Liver (tissue), 9 donors: Measurements from ENCODE around the gene GRIP2. TPM values are rescaled to one million over a fixed set of nuclear protein-coding genes. Genes with fewer than 3 reads are reported as not detected.

Source experiments
- DNase-seq: peaks from one replicate; pipeline ENCODE4 v3.0.0-alpha.2; 2017; ENCODE audit warnings: low spot score
- H3K27ac ChIP-seq, 2 donors: one replicate each; pipeline ENCODE4 v1.7.0; 2013; ENCODE audit warnings: inconsistent platforms in 2 of 2, low read length in 2 of 2, control low read depth in 1 of 2, low read depth in 1 of 2, mild to moderate bottlenecking in 1 of 2
- H3K27me3 ChIP-seq, 4 donors: one replicate each; pipeline versions ENCODE4 v1.6.1 to v1.7.0; 2013; ENCODE audit warnings: low read length in 3 of 4, inconsistent platforms in 1 of 4, mild to moderate bottlenecking in 1 of 4, moderate library complexity in 1 of 4; ENCODE audit not compliant: control insufficient read depth in 4 of 4, insufficient read depth in 4 of 4
- H3K36me3 ChIP-seq, 4 donors: one replicate each; pipeline versions ENCODE4 v1.6.1 to v1.7.0; 2013; ENCODE audit warnings: low read length in 3 of 4, mild to moderate bottlenecking in 3 of 4, low read depth in 1 of 4, moderate library complexity in 1 of 4; ENCODE audit not compliant: control insufficient read depth in 4 of 4, insufficient read depth in 3 of 4
- H3K4me1 ChIP-seq, 4 donors: one replicate each; pipeline versions ENCODE4 v1.6.1 to v1.7.0; 2013; ENCODE audit warnings: low read length in 3 of 4, mild to moderate bottlenecking in 3 of 4, moderate library complexity in 1 of 4; ENCODE audit not compliant: control insufficient read depth in 4 of 4, insufficient read depth in 4 of 4
- H3K4me3 ChIP-seq, 3 donors: one replicate each; pipeline versions ENCODE4 v1.6.1 to v1.7.0; 2013; ENCODE audit warnings: low read length in 3 of 3, control low read depth in 1 of 3, low read depth in 1 of 3, mild to moderate bottlenecking in 1 of 3
- H3K9ac ChIP-seq, 2 donors: one replicate each; pipeline ENCODE4 v1.7.0; 2013; ENCODE audit warnings: low read length in 2 of 2, mild to moderate bottlenecking in 2 of 2, moderate library complexity in 2 of 2, control low read depth in 1 of 2, low read depth in 1 of 2
- H3K9me3 ChIP-seq, 4 donors: one replicate each; pipeline versions ENCODE4 v1.6.1 to v1.7.0; 2013; ENCODE audit warnings: low read length in 3 of 4; ENCODE audit not compliant: control insufficient read depth in 4 of 4
- FOXA1 ChIP-seq: IDR thresholded peaks from 2 replicates; pipeline ENCODE4 v1.6.1; 2016; ENCODE audit warnings: antibody characterized with exemption
- FOXA2 ChIP-seq: IDR thresholded peaks from 2 replicates; pipeline ENCODE4 v1.6.1; 2016; ENCODE audit warnings: antibody characterized with exemption
- GABPA ChIP-seq, 2 donors: IDR thresholded peaks in 1 of 2; conservative IDR thresholded peaks in 1 of 2; 2 replicates each; pipeline ENCODE4 v1.6.1; 2016; ENCODE audit warnings: antibody characterized with exemption in 2 of 2, mild to moderate bottlenecking in 1 of 2, moderate library complexity in 1 of 2
- JUND ChIP-seq, 2 donors: IDR thresholded peaks; 2 replicates each; pipeline ENCODE4 v1.6.1; 2016; ENCODE audit warnings: antibody characterized with exemption in 2 of 2
- RAD21 ChIP-seq, 2 donors: IDR thresholded peaks; 2 replicates each; pipeline ENCODE4 v1.6.1; 2016; ENCODE audit warnings: antibody characterized with exemption in 2 of 2, mild to moderate bottlenecking in 2 of 2
- RXRA ChIP-seq, 2 donors: IDR thresholded peaks; 2 replicates each; pipeline ENCODE4 v1.6.1; 2017 to 2018; ENCODE audit warnings: antibody characterized with exemption in 2 of 2, mild to moderate bottlenecking in 1 of 2
- YY1 ChIP-seq: IDR thresholded peaks from 2 replicates; pipeline ENCODE4 v1.6.1; 2016; ENCODE audit warnings: antibody characterized with exemption, mild to moderate bottlenecking
- WGBS: extraction: QIAGEN DNeasy Blood & Tissue Kit; methylation state at CpG from one replicate; pipeline ENCODE4 v1.1.7; 2013; 5-methylcytosine and 5-hydroxymethylcytosine counted together
- polyA plus RNA-seq, 2 donors: library from polyadenylated mRNA; stranded (reverse) in 1 of 2; unstranded in 1 of 2; fragments of 200-250 nt in 1 of 2; fragments of >200 nt in 1 of 2; fragmentation: Nextera tagmentation in 1 of 2; extraction: Ambion mirVana in 1 of 2; gene quantifications; one replicate each; pipeline versions ENCODE4 v1.2.1 to v1.2.3, GENCODE V29; 2013 to 2015
- total RNA-seq, 2 donors: library from RNA; depleted of rRNA; stranded (reverse); fragments of >200 nt; gene quantifications; one replicate each; pipeline ENCODE4 v1.2.3, GENCODE V29; 2014
- TF ChIP-seq, protein P1 (sequence below): IDR thresholded peaks from 2 replicates; pipeline ENCODE4 v1.6.1; 2016; ENCODE audit warnings: antibody characterized with exemption
- TF ChIP-seq, protein P2 (sequence below): IDR thresholded peaks from 2 replicates; pipeline ENCODE4 v1.6.1; 2016; ENCODE audit warnings: antibody characterized with exemption, mild to moderate bottlenecking
- TF ChIP-seq, protein P3 (sequence below): IDR thresholded peaks from 2 replicates; pipeline ENCODE4 v1.6.1; 2016; ENCODE audit warnings: antibody characterized with exemption
- TF ChIP-seq, protein P4 (sequence below): IDR thresholded peaks from 2 replicates; pipeline ENCODE4 v1.6.1; 2016; ENCODE audit warnings: antibody characterized with exemption
- donor health status: healthy.
- donor health status: healthy.
- donor health status: healthy.
- donor health status: healthy.
- donor health status: healthy.

The GRIP2 gene
- total and polyA plus RNA-seq, 4 donors, result 0.05 to 0.33 (median 0.09) TPM; not detected in 1

DNA sequence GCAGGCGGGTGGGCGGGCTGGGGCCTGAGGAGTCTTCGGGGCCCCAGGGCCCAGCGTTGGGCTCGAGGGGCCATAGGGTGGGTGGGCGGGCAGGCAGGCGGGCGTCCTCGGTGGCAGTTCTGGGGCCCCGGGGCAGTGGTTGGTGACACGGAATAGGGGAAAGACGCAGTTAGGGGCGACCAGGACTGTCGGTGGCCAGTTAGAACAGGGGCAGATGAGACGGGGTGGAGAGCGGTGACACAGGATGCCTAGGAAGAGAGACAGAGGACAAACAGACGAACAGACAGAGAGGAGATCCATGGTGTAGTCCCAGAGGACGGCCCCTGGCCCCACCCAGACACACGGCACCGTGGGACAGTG is 36.5 kb downstream of the GRIP2 start:
- Histone ChIP-seq H3K36me3 (no peaks in the 10 kb centered on the region), H3K4me1 (no peaks in the 10 kb centered on the region), H3K27ac (no peak overlapping the region), H3K4me3 (no peak overlapping the region), H3K9me3 (peaks cover 2 to 5% (median 3%) of the 10 kb centered on the region in 4 donors), H3K9ac (no peak overlapping the region), H3K27me3 (no peaks in the 10 kb centered on the region)
- DNase-seq, result no peak
- TF ChIP-seq, protein P1, sequence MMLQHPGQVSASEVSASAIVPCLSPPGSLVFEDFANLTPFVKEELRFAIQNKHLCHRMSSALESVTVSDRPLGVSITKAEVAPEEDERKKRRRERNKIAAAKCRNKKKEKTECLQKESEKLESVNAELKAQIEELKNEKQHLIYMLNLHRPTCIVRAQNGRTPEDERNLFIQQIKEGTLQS, result no peak
- TF ChIP-seq GABPA (IDR thresholded peaks at IDR 0.05 in 1 of 2, conservative IDR thresholded peaks at IDR 0.05 in 1 of 2), result no peak
- 89% methylated on average over 20 of the region's 20 CpGs for WGBS

DNA sequence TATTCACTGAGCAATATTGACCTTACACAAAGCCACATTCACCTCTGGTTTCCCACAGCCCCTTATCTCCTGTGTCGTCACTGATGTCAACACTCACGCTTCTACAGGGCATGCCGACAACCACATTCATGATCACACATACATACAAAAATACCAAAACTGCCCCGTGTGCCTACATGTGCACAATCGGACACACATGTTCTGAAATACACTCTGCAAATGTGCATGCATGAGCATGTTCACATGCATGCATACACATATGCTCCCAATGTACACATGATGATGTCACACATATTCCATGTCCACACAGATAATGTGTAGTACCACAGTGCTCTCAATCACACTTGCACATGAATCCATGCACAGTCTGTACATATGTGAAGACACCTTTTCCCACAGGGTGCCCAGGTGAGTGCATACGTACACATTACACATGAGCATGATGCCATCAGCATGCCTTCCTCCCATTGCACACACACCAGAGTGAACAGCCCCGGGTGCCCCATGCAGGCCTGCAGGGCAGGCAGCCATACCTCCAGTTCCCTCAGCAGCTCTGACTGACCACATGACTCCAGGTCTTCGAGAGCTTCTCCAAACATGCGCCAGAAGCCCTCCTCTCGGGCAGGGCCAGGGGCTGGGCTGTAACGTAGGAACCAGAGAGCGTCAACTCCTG is 37.0 kb downstream of the GRIP2 start:
- Histone ChIP-seq H3K9me3 (peaks cover 2 to 5% (median 3%) of the 10 kb centered on the region in 4 donors), H3K9ac (no peak overlapping the region), H3K27me3 (no peaks in the 10 kb centered on the region), H3K4me1 (no peaks in the 10 kb centered on the region), H3K27ac (no peak overlapping the region), H3K36me3 (no peaks in the 10 kb centered on the region), H3K4me3 (no peak overlapping the region)
- WGBS, result 87% methylated on average over 12 of the region's 12 CpGs
- TF ChIP-seq GABPA (IDR thresholded peaks at IDR 0.05 in 1 of 2, conservative IDR thresholded peaks at IDR 0.05 in 1 of 2) (no peak), RXRA (IDR thresholded peaks at IDR 0.05) (no peak), YY1 (no peak), FOXA2 (no peak), FOXA1 (no peak), JUND (IDR thresholded peaks at IDR 0.05) (no peak), RAD21 (IDR thresholded peaks at IDR 0.05) (no peak)
- TF ChIP-seq, protein P2, sequence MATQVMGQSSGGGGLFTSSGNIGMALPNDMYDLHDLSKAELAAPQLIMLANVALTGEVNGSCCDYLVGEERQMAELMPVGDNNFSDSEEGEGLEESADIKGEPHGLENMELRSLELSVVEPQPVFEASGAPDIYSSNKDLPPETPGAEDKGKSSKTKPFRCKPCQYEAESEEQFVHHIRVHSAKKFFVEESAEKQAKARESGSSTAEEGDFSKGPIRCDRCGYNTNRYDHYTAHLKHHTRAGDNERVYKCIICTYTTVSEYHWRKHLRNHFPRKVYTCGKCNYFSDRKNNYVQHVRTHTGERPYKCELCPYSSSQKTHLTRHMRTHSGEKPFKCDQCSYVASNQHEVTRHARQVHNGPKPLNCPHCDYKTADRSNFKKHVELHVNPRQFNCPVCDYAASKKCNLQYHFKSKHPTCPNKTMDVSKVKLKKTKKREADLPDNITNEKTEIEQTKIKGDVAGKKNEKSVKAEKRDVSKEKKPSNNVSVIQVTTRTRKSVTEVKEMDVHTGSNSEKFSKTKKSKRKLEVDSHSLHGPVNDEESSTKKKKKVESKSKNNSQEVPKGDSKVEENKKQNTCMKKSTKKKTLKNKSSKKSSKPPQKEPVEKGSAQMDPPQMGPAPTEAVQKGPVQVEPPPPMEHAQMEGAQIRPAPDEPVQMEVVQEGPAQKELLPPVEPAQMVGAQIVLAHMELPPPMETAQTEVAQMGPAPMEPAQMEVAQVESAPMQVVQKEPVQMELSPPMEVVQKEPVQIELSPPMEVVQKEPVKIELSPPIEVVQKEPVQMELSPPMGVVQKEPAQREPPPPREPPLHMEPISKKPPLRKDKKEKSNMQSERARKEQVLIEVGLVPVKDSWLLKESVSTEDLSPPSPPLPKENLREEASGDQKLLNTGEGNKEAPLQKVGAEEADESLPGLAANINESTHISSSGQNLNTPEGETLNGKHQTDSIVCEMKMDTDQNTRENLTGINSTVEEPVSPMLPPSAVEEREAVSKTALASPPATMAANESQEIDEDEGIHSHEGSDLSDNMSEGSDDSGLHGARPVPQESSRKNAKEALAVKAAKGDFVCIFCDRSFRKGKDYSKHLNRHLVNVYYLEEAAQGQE, result no peak
- TF ChIP-seq, protein P3, sequence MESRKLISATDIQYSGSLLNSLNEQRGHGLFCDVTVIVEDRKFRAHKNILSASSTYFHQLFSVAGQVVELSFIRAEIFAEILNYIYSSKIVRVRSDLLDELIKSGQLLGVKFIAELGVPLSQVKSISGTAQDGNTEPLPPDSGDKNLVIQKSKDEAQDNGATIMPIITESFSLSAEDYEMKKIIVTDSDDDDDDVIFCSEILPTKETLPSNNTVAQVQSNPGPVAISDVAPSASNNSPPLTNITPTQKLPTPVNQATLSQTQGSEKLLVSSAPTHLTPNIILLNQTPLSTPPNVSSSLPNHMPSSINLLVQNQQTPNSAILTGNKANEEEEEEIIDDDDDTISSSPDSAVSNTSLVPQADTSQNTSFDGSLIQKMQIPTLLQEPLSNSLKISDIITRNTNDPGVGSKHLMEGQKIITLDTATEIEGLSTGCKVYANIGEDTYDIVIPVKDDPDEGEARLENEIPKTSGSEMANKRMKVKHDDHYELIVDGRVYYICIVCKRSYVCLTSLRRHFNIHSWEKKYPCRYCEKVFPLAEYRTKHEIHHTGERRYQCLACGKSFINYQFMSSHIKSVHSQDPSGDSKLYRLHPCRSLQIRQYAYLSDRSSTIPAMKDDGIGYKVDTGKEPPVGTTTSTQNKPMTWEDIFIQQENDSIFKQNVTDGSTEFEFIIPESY, result no peak
- TF ChIP-seq, protein P1, result no peak
- TF ChIP-seq, protein P4, sequence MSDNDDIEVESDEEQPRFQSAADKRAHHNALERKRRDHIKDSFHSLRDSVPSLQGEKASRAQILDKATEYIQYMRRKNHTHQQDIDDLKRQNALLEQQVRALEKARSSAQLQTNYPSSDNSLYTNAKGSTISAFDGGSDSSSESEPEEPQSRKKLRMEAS, result no peak
- DNase-seq, result no peak
